ENCODE results near the gene BCL2L15.
A peak's percentile ranks its signal among the peaks of the same experiment; 100 is the strongest.

The BCL2L15 gene

GRCh38 chr1:113904674-113905434, 17.5 kb upstream of the BCL2L15 start, which contains the start of the genes AP4B1 and DCLRE1B:
Gene AP4B1 (minus strand): TSS chr1:113904799. CDS start chr1:113904717, 82 bp downstream.
Gene DCLRE1B (plus strand): TSS chr1:113905326. CDS start chr1:113905587, 261 bp downstream.
- peak; percentile 93 to 97 for DNase-seq

DNA sequence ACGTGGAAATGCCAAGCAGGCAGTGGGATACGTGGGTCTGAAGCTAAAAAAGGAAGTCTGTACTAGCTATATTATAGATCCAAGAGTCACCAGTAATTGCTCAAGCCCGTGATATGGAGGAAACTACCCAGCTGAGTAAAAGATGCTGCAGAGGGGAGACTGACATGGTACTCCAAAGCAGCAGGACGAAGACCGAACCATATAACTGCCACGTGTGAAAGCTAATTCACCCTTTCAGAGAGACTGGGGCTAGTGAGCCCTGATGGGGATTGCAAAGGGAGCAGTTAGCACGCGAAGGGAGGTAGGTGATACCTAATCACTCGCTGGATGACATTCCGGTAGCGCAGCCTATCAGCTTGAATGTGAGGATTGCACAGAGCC, 16.9 kb upstream of the BCL2L15 start:
- DNase-seq: peak; percentile 23 to 41

GRCh38 chr1:113903501-113904292, 16.3 kb upstream of the BCL2L15 start:
- DNase-seq: no peak

- DNase-seq: no peak
Observed at GRCh38 chr1:113901191-113901590, 13.8 kb upstream of the BCL2L15 start.

GRCh38 chr1:113899111-113899510, 11.7 kb upstream of the BCL2L15 start:
- DNase-seq: no peak

DNA sequence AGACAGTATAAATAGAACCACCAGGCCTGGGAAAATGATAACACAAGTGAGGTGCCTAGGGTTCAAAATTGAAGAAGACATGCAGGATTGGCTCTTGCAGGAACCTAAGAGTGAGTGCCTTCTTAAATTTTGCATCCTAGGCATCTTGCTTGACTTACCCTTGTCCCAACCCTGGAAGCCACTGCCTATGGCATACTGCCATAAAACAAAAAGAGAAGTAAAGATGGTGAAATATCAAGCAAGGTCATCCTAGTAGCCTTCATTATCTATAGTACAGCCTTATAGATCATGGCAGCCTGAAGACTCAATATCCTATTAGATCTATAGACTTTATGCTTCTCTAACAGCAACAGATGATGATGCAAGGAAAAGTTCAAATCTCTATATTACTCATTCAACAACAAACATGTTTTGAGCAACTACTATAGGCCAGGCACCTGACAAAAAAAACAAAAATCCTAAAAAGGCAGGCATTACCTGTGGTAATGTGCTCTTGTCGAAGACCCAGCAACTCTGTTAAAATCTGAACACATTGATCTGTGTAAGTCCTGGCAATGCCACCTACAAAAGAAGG, 10.9 kb upstream of the BCL2L15 start:
- no peak for DNase-seq

DNA sequence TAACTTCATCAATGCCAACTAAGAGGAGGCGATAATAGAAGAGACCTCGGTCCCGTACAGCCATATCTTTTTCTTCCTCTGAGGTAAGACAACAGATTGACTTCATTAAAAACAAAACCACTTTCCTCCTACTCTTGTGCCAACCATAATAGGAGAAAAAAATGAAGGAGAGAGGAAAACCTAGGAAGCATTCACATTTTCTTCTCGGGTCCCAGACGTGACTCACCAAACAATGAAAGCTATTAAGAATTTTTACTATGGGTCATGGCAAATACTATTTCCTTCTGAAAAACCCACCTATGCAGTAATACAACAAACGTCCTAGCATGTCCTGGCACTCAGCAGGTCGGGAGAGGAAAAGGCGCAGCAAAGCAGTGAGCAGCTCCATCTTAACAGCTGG, 8.6 kb upstream of the BCL2L15 start:
- no peak for DNase-seq

- no peak for DNase-seq
Observed at GRCh38 chr1:113895098-113895497, 7.7 kb upstream of the BCL2L15 start.

GRCh38 chr1:113893267-113893666, 5.9 kb upstream of the BCL2L15 start:
- DNase-seq: no peak

- no peak for DNase-seq
Observed at GRCh38 chr1:113891631-113892220, 4.3 kb upstream of the BCL2L15 start.

GRCh38 chr1:113890816-113891215, 3.4 kb upstream of the BCL2L15 start:
- no peak for DNase-seq

DNA sequence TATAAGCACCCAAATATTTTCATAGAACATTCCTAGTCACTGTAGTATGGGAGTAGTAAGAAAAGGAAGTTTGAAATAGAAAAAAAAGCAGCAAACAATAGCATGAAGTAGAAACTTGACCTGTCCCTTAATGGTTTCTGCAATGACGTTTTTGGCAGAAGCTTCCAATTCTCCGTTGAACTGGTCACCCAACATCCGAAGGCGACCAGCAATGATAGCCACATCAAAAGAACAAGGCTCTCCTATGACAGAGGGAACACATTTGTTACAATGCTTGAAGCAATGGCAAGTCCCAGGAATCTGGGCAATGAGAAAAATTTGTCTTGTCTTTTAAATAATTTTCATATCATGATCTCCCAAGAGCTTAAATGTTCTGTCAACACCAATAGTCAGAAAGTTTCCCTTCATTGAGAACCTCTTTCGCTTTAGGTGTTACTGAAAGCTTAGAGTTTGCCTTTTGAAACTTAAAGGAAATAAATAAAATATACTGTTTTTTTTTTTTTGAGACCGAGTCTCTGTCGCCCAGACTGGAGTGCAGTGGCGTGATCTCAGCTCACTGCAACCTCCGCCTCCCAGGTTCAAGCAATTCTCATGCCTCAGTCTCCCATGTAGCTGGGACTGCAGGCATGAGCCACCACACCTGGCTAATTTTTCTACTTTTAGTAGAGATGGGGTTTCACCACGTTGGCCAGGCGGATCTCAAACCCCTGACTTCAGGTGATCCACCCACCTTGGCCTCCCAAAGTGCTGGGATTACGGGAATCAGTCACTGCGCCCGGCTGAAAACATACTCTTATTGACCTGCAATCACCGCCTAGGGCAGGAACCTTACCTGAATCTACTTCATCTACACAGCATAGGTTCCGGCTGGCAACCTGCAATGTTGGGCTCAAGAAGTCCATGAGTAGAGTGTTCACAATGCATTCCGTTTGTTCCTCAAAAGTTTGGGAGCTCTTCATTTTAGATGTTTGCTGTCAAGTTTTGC, 672 bp downstream of the BCL2L15 start:
- no peak for DNase-seq

DNA sequence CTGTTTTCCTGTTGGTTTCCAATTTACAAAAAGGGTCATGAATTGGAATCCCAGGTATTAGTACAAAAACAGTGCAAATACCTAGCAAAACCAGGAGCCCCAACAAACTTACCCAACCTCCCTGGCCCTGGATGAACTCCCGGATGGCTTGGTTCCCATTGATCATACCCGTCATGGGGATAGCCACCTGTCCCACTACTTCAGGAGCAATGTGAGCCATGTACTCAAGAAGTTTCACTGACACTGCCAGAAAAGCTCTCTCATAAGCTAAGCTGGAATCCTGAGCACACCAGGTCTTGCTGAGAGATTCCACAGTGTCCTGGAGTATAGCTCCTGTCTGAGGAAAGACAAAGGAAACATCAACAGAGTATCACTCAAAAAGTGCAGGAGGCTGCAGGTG, 5.7 kb downstream of the BCL2L15 start:
- DNase-seq: peak in 1 of 2 experiments; percentile 65

- DNase-seq: no peak
Observed at GRCh38 chr1:113879739-113880038, 7.7 kb downstream of the BCL2L15 start.

GRCh38 chr1:113876176-113876575, 11.2 kb downstream of the BCL2L15 start:
- DNase-seq: no peak

GRCh38 chr1:113875714-113876113, 11.7 kb downstream of the BCL2L15 start:
- DNase-seq: peak; percentile 84 to 87

DNA sequence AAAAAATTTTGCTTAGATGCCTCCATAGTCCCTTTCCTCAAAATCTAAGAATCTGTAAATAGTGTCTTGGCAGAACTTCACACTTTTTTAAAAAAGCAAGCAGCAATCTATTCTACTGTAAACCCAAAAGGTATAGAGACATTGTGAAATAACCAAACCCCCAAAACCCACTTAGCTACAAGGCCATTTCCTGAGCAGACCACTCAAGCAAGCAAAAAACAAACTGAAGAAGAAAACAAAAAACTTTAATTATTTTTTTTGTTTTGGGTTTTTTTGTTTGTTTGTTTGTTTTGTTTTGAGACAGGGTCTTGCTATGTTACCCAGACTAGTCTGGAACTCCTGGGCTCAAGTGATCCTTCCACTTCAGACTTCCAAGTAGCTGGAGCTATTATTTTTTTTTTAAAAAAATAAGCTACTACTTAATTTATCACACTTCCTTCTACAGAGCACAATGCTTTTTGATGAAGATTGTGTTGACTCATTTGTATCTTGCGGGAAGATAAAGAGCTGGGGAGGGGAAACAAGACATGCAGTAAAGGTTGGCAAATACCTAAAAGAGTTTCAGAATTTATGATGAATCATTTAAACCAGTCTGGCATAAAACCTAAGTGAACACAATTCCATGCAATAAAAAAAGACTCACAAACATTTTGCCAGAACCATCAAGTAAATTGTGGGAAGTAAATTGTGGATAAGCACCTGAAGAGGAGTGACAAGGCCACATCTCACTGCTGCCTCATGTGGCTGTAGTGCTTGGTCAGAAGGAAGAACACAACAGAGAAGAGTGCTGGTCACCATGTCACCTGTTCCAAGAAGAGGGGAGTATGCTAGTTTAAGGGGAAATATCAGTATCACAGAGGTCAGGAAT, 13.1 kb downstream of the BCL2L15 start:
- DNase-seq: no peak

DNA sequence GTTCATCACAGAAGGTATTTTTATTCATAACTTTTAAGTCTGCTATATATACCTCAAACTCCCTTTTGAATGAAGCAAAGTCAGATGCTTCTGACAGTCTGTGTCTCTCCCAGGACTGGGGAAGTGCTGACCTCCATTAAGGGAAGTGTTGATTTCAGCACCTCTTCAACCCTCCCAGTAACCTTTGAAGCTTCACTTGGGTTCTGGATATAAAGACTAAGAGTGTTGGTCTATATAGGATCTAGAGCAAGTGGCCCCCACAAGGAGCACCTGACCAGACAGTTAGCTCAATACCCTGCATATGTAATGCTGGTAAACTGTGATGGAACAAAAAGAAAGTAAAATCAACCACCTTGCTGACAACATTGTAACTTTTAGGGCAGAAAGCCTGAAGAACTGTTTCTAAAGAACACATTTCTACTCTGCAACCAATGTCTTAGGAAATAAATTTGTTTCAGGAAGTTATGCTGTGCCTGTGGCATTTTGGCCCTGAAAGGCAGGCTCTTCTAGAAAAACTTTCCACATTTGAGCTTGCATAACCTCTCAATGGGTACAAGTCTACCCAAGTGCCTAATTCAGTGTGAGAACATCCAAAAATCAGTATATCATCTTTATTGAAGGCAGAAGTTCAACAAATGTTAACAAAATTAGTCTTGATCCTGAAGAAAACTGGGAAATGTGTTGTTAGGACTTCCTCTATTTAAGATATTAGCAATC, 15.0 kb downstream of the BCL2L15 start:
- no peak for DNase-seq

DNA sequence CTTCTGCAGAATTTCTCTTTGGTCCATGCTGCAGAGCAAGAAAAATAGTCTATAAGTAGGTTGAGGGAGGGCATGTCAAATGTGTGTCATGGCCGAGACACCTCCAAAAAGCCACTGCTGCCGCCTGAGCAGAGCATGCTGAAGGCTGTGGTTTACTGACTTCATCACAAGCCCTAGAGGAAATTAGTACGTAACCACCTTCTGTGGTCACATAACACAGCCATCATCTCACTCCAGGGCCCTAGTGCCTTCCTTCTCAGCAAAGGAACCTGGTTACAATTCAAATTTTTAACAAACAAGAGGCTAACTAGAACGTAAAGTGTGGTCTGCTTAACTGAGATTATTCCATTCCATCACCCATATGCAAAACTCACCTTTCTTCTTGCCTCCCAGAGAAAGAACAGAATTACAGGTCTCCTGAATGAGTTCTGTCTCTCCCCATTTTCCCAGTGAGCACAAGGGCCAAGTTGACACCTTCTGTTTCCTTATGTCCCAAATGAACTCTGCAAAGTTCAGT, 15.7 kb downstream of the BCL2L15 start, which contains the start of gene PTPN22:
Gene PTPN22 (minus strand): TSS at position 116 of the 517 bp plus-strand sequence.
- no peak for DNase-seq

- DNase-seq: no peak
Observed at GRCh38 chr1:113870778-113871177, 16.6 kb downstream of the BCL2L15 start.

Measured in cerebellar nuclear complex (tissue), 1 donor.